Right lobe of liver (tissue), 6 donors: Measurements from ENCODE around the gene PBXIP1. TPM values are rescaled to one million over a fixed set of nuclear protein-coding genes. Genes with fewer than 3 reads are reported as not detected.
A peak's percentile ranks its signal among the peaks of the same experiment; 100 is the strongest.

ENCODE experiments used
- ATAC-seq, 4 donors: fragments of 200-7000 bp; cut with Tn5 transposase; one replicate each; pipeline ENCODE4 v1.9.1; 2020; ENCODE audit warnings: mild to moderate bottlenecking in 4 of 4, moderate library complexity in 4 of 4
- DNase-seq, 3 donors: peaks; one replicate each; pipeline ENCODE4 v3.0.0-alpha.2; 2020
- H3K27ac ChIP-seq, 3 donors: fragments of 200-600 bp; one replicate each; pipeline ENCODE4 v1.8.0; 2022
- H3K27me3 ChIP-seq, 2 donors: fragments of 200-600 bp; one replicate each; pipeline ENCODE4 v1.8.0; 2022
- H3K36me3 ChIP-seq, 4 donors: fragments of 200-600 bp; sonication (generic) in 1 of 4; one replicate each; pipeline versions ENCODE4 v1.5.1 to v1.8.0; 2017 to 2022; ENCODE audit warnings: control low read depth in 1 of 4
- H3K4me1 ChIP-seq, 4 donors: fragments of 200-600 bp; sonication (generic) in 1 of 4; one replicate each; pipeline versions ENCODE4 v1.5.1 to v1.8.0; 2017 to 2022; ENCODE audit warnings: control low read depth in 1 of 4
- H3K4me3 ChIP-seq, 3 donors: fragments of 200-600 bp; one replicate each; pipeline ENCODE4 v1.8.0; 2022
- H3K9me3 ChIP-seq, 4 donors: fragments of 200-600 bp; sonication (generic) in 1 of 4; one replicate each; pipeline versions ENCODE4 v1.5.1 to v1.8.0; 2017 to 2022; ENCODE audit warnings: control low read depth in 1 of 4
- CTCF ChIP-seq, 4 donors: fragments of 200-600 bp in 3 of 4; fragments of 450-650 bp in 1 of 4; IDR thresholded peaks; one replicate each; pipeline versions ENCODE4 v1.5.1 to v1.8.0; 2016 to 2022; ENCODE audit warnings: antibody characterized with exemption in 4 of 4, mild to moderate bottlenecking in 2 of 4
- POLR2A ChIP-seq: fragments of 450-650 bp; IDR thresholded peaks from one replicate; pipeline ENCODE4 v1.6.1; 2017; ENCODE audit warnings: antibody characterized with exemption, mild to moderate bottlenecking
- WGBS: methylation state at CpG from one replicate; pipeline ENCODE4 v1.1.6; 2018; ENCODE audit warnings: low coverage, low lambda C conversion rate; ENCODE audit not compliant: insufficient coverage; ENCODE audit errors: missing lambda C conversion rate; 5-methylcytosine and 5-hydroxymethylcytosine counted together
- intact Hi-C, 2 donors: fragments of 100-400 bp; cut with DNase I; formaldehyde crosslinking; loops; one replicate each; pipeline versions ENCODE4 v1.11.2 to v1.14.1; 2022
- total RNA-seq, 6 experiments: library from RNA; depleted of rRNA in 2 of 6; stranded (reverse); fragments of >200 nt in 2 of 6; fragmentation: NEBNext Ultra II Directional in 3 of 6; extraction: Animal tissue kit (Norgen Biotek cat#: 25700) in 3 of 6; gene quantifications; one replicate each; pipeline versions ENCODE4 v1.1.0 to v1.2.4, GENCODE V29; 2016 to 2023
- donor health status: DM: no; HTN: yes; CAD: no.
- donor health status: DM: no; HTN: no; CAD: no.
- donor health status: DM: no; HTN: no; CAD: no.
- donor health status: DM: no; HTN: yes; CAD: no.
- donor health status: DM: no; HTN: yes; CAD: no.

Gene PBXIP1
- total RNA-seq, 6 experiments from 2014 or later = 16.7 to 25.9 (median 19.1) TPM

- ATAC-seq = no peak
- H3K9me3 ChIP-seq = no peaks in the 10 kb centered on the region
- H3K27ac ChIP-seq = peak overlapping the region; percentile 98 to 99 (median 99)
- intact Hi-C loops = no loop called here
- H3K4me1 ChIP-seq = peaks cover 0 to 31% (median 12%) of the 10 kb centered on the region in 4 donors
- no peak for TF ChIP-seq CTCF (IDR thresholded peaks at IDR 0.05)
- no peak for TF ChIP-seq POLR2A
- WGBS = under 1% methylated on average over 22 of the region's 24 CpGs
- H3K27me3 ChIP-seq = no peaks in the 10 kb centered on the region
- peaks cover 0 to 12% (median 4%) of the 10 kb centered on the region in 4 donors for H3K36me3 ChIP-seq
- H3K4me3 ChIP-seq = peak overlapping the region; percentile 41 to 83 (median 63)
- DNase-seq = peak; percentile 68 to 75 (median 73)
These were observed 19.6 kb upstream of the PBXIP1 start for GRCh38 chr1:154975409-154976059.

GRCh38 chr1:154974808-154975408 is 19.0 kb upstream of the PBXIP1 start:
- WGBS = 0% methylated on average over 30 of the region's 30 CpGs
- H3K27ac ChIP-seq = peak overlapping the region; percentile 98 to 99 (median 99)
- peak; percentile 78 for TF ChIP-seq POLR2A
- TF ChIP-seq CTCF (IDR thresholded peaks at IDR 0.05) = no peak
- DNase-seq (peak; percentile 95 to 96 (median 96)), ATAC-seq (peak; percentile 37 to 61 (median 55))
- peak overlapping the region; percentile 41 to 83 (median 63) for H3K4me3 ChIP-seq
- H3K36me3 ChIP-seq = peaks cover 0 to 12% (median 4%) of the 10 kb centered on the region in 4 donors
- no peaks in the 10 kb centered on the region for H3K9me3 ChIP-seq
- intact Hi-C loops = no loop called here
- no peaks in the 10 kb centered on the region for H3K27me3 ChIP-seq
- peaks cover 0 to 37% (median 14%) of the 10 kb centered on the region in 4 donors for H3K4me1 ChIP-seq

- intact Hi-C loops = no loop called here
- WGBS = under 1% methylated on average over 34 of the region's 47 CpGs
- Histone ChIP-seq H3K4me1 (peaks cover 0 to 38% (median 14%) of the 10 kb centered on the region in 4 donors), H3K27ac (peak within 1 kb of the TSS; percentile 98 to 99 (median 99)), H3K27me3 (no peaks in the 10 kb centered on the region), H3K9me3 (no peaks in the 10 kb centered on the region), H3K4me3 (peak within 1 kb of the TSS; percentile 63 to 83 (median 65)), H3K36me3 (peaks cover 0 to 8% (median 4%) of the 10 kb centered on the region in 4 donors)
- peak; percentile 57 to 85 (median 78) for ATAC-seq
- TF ChIP-seq CTCF (IDR thresholded peaks at IDR 0.05) (no peak), POLR2A (peak; percentile 66)
- peak; percentile 96 to 98 (median 97) for DNase-seq
These were observed 18.4 kb upstream of the PBXIP1 start, which contains the start of gene CKS1B for GRCh38 chr1:154974102-154974807. Gene CKS1B, plus strand, starts transcription at chr1:154974681. Its CDS starts 65 bp downstream, at chr1:154974746.

GRCh38 chr1:154973344-154974101 is 17.6 kb upstream of the PBXIP1 start:
- WGBS = 2% methylated on average over 37 of the region's 37 CpGs
- Histone ChIP-seq H3K4me1 (peaks cover 0 to 38% (median 14%) of the 10 kb centered on the region in 4 donors), H3K4me3 (peak overlapping the region; percentile 63 to 83 (median 65)), H3K36me3 (peaks cover 0 to 9% (median 4%) of the 10 kb centered on the region in 4 donors), H3K27ac (peak overlapping the region; percentile 98 to 99 (median 99)), H3K9me3 (no peaks in the 10 kb centered on the region), H3K27me3 (no peaks in the 10 kb centered on the region)
- peak; percentile 98 to 99 (median 98) for DNase-seq
- intact Hi-C loops = no loop called here
- peak; percentile 54 to 69 (median 62) for ATAC-seq
- TF ChIP-seq CTCF (IDR thresholded peaks at IDR 0.05) = peak in 2 of 4 donors; percentile 13 to 15
- peak; percentile 89 for TF ChIP-seq POLR2A
